T-helper 22 cell (primary cell): ENCODE results near the gene CCDC40.
A peak's percentile ranks its signal among the peaks of the same experiment; 100 is the strongest.

Source experiments
- DNase-seq: peaks from one replicate; pipeline ENCODE4 v3.0.0-alpha.2; 2020; ENCODE audit warnings: low read depth

The CCDC40 gene

GRCh38 chr17:80049986-80050385, 13.5 kb downstream of the CCDC40 start:
- DNase-seq = no peak

DNA sequence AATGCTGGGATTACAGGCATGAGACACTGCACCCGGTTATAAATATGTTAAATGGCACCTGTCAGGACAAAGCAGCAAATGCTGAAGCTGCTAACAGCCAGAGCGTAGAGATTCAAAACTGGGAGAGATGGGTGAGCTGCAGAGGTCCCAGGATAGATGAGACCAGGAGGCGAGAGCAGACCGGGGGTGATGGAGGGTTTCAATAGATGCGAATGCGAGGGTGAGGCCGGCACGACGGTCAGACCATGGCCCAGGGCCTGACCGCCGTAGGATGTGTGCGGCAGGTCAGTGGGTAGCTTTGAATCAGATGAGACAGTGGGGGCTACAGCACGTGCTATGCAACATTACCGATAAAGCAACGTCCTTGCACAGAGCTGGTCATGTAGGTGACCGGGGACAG, 14.3 kb downstream of the CCDC40 start:
- DNase-seq = no peak

- no peak for DNase-seq
Measured at GRCh38 chr17:80051681-80052080, 15.2 kb downstream of the CCDC40 start.

DNA sequence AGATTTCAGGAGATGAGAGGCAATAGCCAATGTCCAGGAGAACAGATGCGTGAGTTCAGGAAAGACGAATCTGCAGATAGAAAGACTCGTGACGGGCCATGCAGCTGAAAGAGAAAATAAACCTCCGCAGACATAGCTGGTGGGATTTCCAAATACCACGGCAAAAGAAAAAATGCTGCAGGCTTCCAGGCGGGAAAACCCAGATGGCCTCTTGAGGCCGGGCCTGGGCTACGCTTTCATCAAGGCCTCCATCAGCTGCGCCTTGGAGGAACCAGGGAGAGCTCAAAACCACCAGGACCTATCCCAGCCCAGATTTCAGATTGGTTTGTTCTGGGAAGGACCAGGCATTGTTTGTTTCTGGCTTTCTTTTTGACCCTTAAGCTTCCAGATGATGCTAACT, 16.7 kb downstream of the CCDC40 start:
- DNase-seq = no peak

DNA sequence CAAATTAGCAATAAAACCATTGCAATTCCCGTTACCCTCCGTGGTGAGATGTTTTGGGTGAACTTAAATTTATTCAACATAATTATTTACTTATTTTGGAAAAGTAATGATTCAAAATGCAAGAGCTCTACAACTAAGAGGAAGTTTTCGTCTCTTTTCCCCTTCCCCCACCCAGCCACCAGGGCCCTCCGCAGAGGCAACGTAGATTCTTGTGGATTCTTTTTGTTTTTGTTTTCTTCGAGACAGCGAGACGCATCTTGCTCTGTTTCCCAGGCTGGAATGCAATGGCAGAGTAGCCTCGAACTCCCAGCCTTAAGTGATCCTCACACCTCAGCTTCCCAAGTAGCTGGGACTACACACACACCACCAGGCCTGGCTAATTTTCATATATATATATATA, 19.2 kb downstream of the CCDC40 start:
- DNase-seq = no peak

DNA sequence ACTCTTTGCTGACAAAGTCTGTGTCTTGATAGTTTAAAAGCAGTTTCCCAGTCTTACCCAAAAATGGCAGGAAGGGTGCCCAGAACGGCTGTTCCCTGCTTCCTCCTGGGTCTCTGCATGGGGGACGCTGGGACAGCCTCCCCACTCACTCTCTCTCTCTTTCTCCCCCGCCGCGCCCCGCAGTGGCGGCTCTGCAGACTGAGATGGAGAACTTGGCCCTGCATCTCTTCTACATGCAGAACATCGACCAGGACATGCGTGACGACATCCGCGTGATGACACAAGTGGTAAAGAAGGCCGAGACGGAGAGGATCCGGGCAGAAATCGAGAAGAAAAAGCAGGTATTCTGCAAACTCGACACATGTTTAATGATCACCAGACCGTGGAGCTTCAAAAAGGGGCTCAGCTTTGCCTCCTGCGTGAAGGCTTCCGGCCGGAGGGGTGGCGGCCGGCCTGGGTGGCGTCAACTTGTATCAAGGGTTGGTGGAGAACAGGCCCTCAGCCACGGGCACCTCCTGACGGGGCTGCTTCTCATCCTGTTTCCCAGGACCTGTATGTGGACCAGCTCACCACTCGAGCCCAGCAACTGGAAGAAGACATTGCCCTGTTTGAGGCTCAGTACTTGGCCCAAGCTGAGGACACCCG, 22.0 kb downstream of the CCDC40 start:
- DNase-seq = no peak

- DNase-seq = no peak
Measured at GRCh38 chr17:80060644-80061043, 24.2 kb downstream of the CCDC40 start.

- DNase-seq = no peak
Measured at GRCh38 chr17:80061421-80061820, 25.0 kb downstream of the CCDC40 start.

DNA sequence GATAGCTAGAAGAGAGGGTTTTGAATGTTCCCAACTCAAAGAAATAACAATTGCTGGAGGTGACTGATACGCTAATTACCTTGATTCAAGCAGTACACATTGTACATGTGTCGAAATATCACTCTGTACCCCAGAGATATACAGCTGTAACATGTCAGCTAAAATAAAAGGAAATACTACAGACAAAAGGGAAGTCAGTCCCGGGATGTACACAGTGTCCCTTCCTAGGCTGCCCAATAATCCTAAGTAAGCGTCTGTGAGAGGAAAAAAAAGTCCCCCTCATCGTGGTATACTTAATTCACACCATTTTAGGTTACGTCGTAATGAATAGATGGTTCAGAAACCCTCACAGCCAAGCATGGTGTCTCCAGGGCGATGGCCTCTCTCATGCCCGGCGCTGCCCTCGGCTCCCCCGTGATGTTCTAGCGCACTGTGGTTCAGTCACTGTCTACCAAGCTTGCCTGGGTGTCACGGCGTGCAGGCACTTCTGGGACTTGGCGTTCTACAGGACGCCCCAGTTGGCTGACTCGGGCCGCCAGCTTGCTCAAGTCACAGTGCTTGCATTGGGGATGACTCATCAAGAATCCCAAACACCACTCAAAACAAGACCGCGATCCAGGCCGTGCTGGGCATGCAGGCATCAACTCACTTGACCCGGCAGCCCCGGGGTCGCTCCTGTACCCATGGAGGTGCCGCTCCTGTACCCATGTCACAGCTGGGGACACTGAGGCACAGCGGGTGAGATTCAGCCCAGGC, 27.6 kb downstream of the CCDC40 start:
- DNase-seq = no peak

DNA sequence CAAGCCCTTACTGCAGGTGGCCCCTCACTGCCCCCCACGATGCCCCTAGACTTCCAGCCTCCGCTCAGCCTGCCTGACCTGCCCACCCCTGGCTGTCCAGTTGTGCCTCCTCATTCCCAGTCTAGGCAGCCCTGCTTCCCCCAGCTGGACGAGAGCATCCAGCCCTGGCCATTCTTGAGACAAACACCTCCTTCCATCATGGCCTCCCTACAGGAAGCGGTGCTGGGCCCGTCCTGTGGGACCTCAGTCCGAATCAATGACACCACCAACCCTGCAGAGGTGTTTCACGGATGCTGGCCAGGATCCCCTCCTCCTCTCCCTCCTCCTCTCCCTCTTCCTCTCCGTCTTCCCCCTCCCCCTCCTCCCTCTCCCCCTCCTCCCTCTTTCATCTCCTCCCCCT, 28.3 kb downstream of the CCDC40 start:
- DNase-seq = no peak

GRCh38 chr17:80065478-80066170, 29.2 kb downstream of the CCDC40 start:
- DNase-seq = no peak

- DNase-seq = no peak
Measured at GRCh38 chr17:80067393-80067986, 31.0 kb downstream of the CCDC40 start.

GRCh38 chr17:80068301-80069222, 32.1 kb downstream of the CCDC40 start:
- DNase-seq = no peak

DNA sequence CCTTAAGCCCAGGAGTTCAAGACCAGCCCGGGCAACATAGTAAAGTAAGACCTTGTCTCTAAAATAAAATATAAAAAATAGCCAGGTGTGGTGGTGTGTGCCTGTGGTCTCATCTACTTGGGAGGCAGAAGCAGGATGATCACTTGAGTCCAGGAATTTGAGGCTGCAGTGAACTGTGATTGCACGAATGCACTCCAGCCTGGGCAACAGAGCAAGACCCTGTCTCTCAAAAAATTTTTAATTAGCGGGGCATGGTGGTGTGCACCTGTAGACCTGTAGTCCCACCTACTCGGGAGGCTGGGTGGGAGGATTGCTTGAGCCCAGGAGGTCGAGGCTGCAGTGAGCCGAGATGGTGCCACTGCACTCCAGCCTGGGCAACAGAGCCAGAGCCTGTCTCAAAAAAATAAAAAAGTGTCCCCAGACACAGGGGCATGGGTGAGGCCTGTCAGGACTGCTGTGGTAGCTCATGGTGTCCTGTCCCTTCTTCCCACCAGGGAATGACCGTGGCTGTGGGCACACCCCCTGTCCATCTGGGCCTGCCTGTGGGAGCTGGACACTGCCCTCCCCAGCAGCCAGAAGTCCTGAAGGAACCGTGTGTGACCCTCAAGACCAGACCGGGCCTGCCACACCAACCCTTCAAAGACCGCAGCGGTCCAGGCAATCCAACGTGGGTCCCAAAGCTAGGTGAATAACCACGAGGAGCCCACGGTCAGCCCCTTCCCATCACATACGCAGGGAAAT, 34.1 kb downstream of the CCDC40 start:
- DNase-seq = no peak

- DNase-seq = no peak
Measured at GRCh38 chr17:80071116-80071841, 34.8 kb downstream of the CCDC40 start.

DNA sequence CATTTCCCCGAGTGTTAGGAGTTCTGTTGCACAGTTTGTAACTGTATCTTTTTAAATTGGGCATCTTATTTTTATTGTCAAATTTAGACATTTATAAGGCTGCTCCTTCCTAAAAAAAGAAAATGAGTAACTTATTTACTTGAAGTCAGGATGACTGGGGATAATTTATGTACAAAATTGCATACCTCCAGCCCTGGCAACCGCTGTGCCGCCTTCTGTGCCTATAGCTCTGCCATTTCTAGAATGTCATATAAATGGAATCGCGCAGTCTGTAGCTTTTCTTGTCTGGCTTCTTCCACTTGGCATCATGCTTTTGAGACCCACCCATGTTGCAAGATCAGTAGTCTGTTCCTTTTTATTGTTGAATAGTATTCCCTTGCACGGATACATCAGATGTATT, 36.0 kb downstream of the CCDC40 start:
- DNase-seq = no peak

- DNase-seq = no peak
Measured at GRCh38 chr17:80080081-80080480, 43.6 kb downstream of the CCDC40 start.

GRCh38 chr17:80081596-80081995, 45.2 kb downstream of the CCDC40 start:
- DNase-seq = no peak

- DNase-seq = peak; percentile 13
Measured at GRCh38 chr17:80082403-80083135, 46.1 kb downstream of the CCDC40 start.
